WTC11 (cell line): Measurements from ENCODE around the gene PTPRS. TPM values are rescaled to one million over a fixed set of nuclear protein-coding genes. Genes with fewer than 3 reads are reported as not detected.

Experiments
- ATAC-seq: fragments of 200-7000 bp; cut with Tn5 transposase; 2 replicates; pipeline ENCODE4 v1.10.0; 2021; ENCODE audit warnings: mild to moderate bottlenecking, moderate library complexity
- CTCF ChIA-PET: fragments of 300-600 bp; sonication (Branson Sonifier 250); formaldehyde crosslinking; loops from one replicate; lab custom pipeline; 2021; ENCODE audit warnings: antibody characterized with exemption; lab: Charles Lee
- POLR2A ChIA-PET: fragments of 350-600 bp; sonication (Branson Sonifier 250); formaldehyde crosslinking; loops from one replicate; lab custom pipeline; 2021; ENCODE audit warnings: antibody characterized with exemption; lab: Charles Lee
- DNase-seq: peaks from one replicate; pipeline ENCODE4 v3.0.0; 2021; ENCODE audit warnings: low spot score
- H3K27ac Mint-ChIP-seq: 2 replicates; pipeline ENCODE4 v1.8.0; 2021; ENCODE audit warnings: mixed read lengths
- H3K27me3 Mint-ChIP-seq: 2 replicates; pipeline ENCODE4 v1.8.0; 2021; ENCODE audit warnings: low read depth, mild to moderate bottlenecking, moderate library complexity, mixed read lengths
- H3K36me3 Mint-ChIP-seq: 2 replicates; pipeline ENCODE4 v1.8.0; 2021; ENCODE audit warnings: mixed read lengths
- H3K4me1 Mint-ChIP-seq: 2 replicates; pipeline ENCODE4 v1.8.0; 2022; ENCODE audit warnings: mixed read lengths
- H3K4me3 Mint-ChIP-seq: 2 replicates; pipeline ENCODE4 v1.8.0; 2021; ENCODE audit warnings: mild to moderate bottlenecking, moderate library complexity, mixed read lengths
- H3K9me3 Mint-ChIP-seq: 2 replicates; pipeline ENCODE4 v1.8.0; 2021; ENCODE audit warnings: mixed read lengths
- E2F1 ChIP-seq: sonication (generic); formaldehyde crosslinking; IDR thresholded peaks from 2 replicates; pipeline ENCODE4 v1.8.0; 2022; ENCODE audit warnings: mild to moderate bottlenecking, missing genetic modification reagents
- ESRRA ChIP-seq: sonication (generic); formaldehyde crosslinking; IDR thresholded peaks from 2 replicates; pipeline ENCODE4 v1.8.1; 2022; ENCODE audit warnings: mild to moderate bottlenecking, missing genetic modification reagents, borderline replicate concordance
- GTF2I ChIP-seq: fragments of 250-450 bp; sonication (Bioruptor Pico); conservative IDR thresholded peaks from 2 replicates; pipeline ENCODE4 v1.4.0; 2021; ENCODE audit warnings: mild to moderate bottlenecking
- HMGA2 ChIP-seq: fragments of 250-450 bp; sonication (Bioruptor Pico); IDR thresholded peaks from 2 replicates; pipeline ENCODE4 v1.4.0; 2021; ENCODE audit warnings: mild to moderate bottlenecking, moderate library complexity
- JUN ChIP-seq: sonication (generic); formaldehyde crosslinking; IDR thresholded peaks from 2 replicates; pipeline ENCODE4 v1.8.0; 2023; ENCODE audit warnings: mild to moderate bottlenecking, missing genetic modification reagents
- KAT7 ChIP-seq: sonication (generic); formaldehyde crosslinking; IDR thresholded peaks from 2 replicates; pipeline ENCODE4 v1.8.1; 2023; ENCODE audit warnings: missing genetic modification reagents, mild to moderate bottlenecking, borderline replicate concordance
- NR1H2 ChIP-seq: sonication (generic); formaldehyde crosslinking; IDR thresholded peaks from 2 replicates; pipeline ENCODE4 v1.9.0; 2021; ENCODE audit warnings: mild to moderate bottlenecking, moderate library complexity, missing genetic modification reagents
- PRDM15 ChIP-seq: sonication (generic); formaldehyde crosslinking; IDR thresholded peaks from 2 replicates; pipeline ENCODE4 v1.8.0; 2022; ENCODE audit warnings: missing genetic modification reagents
- PREB ChIP-seq: sonication (generic); formaldehyde crosslinking; IDR thresholded peaks from 2 replicates; pipeline ENCODE4 v1.8.1; 2022; ENCODE audit warnings: mild to moderate bottlenecking, missing genetic modification reagents, moderate library complexity, borderline replicate concordance
- ZBTB43 ChIP-seq: sonication (generic); formaldehyde crosslinking; IDR thresholded peaks from 2 replicates; pipeline ENCODE4 v1.8.1; 2023; ENCODE audit warnings: mild to moderate bottlenecking, missing genetic modification reagents
- ZNF121 ChIP-seq: sonication (generic); formaldehyde crosslinking; IDR thresholded peaks from 2 replicates; pipeline ENCODE4 v1.8.0; 2023; ENCODE audit warnings: missing genetic modification reagents
- ZNF317 ChIP-seq: sonication (generic); formaldehyde crosslinking; IDR thresholded peaks from 2 replicates; pipeline ENCODE4 v1.8.1; 2023; ENCODE audit warnings: low read depth, mild to moderate bottlenecking, moderate library complexity, missing genetic modification reagents, borderline replicate concordance
- total RNA-seq: library from RNA; stranded (reverse); gene quantifications from 3 replicates; pipeline ENCODE4 v1.2.3, GENCODE V29; 2021

Gene PTPRS
- total RNA-seq, 1 experiment from 2014 or later = 201 TPM

GRCh38 chr19:5326545-5326944 lies 14.1 kb downstream of the PTPRS start (continued):
- TF ChIP-seq E2F1 (no peak), ZBTB43 (no peak), HMGA2 (CRISPR knock-in tag) (no peak)

GRCh38 chr19:5324947-5325346 lies 15.7 kb downstream of the PTPRS start:
- TF ChIP-seq GTF2I (CRISPR knock-in tag) (peak; percentile 67; the same call in 1 of the 2 replicates), NR1H2 (CRISPR knock-in tag) (no peak), PREB (CRISPR knock-in tag) (no peak), ZNF317 (CRISPR knock-in tag) (no peak), KAT7 (CRISPR knock-in tag) (no peak), ESRRA (CRISPR knock-in tag) (no peak), JUN (CRISPR knock-in tag) (no peak), ZNF121 (CRISPR knock-in tag) (no peak)
- TF ChIP-seq, all 79 proteins: peak for 1
- H3K27ac Mint-ChIP-seq = no peak overlapping the region
- ChIA-PET CTCF (no interaction called here), POLR2A (no interaction called here)
- no peak overlapping the region for H3K4me3 Mint-ChIP-seq
- H3K27me3 Mint-ChIP-seq = no peaks in the 10 kb centered on the region
- DNase-seq (no peak), ATAC-seq (no peak)
- H3K36me3 Mint-ChIP-seq = peaks cover 16% of the 10 kb centered on the region
- peaks cover 5% of the 10 kb centered on the region for H3K9me3 Mint-ChIP-seq
- peaks cover 19% of the 10 kb centered on the region for H3K4me1 Mint-ChIP-seq

GRCh38 chr19:5323475-5323811 lies 17.2 kb downstream of the PTPRS start:
- Mint-ChIP-seq H3K36me3 (peaks cover 16% of the 10 kb centered on the region), H3K4me1 (peaks cover 19% of the 10 kb centered on the region), H3K27me3 (no peaks in the 10 kb centered on the region), H3K4me3 (no peak overlapping the region), H3K9me3 (peaks cover 5% of the 10 kb centered on the region), H3K27ac (no peak overlapping the region)
- POLR2A ChIA-PET = interaction anchor here (0.7 to 0.9 kb wide), 3 partner anchors 15 to 119 kb away, joined by 4 to 7 read pairs (median 4); no protein-coding TSS in a partner anchor
- DNase-seq = no peak
- CTCF ChIA-PET = interaction anchor here (0.7 kb wide), 1 partner anchor 178 kb away, joined by 3 read pairs; no protein-coding TSS in a partner anchor
- ATAC-seq = no peak
- TF ChIP-seq PRDM15 = no peak
- 0 out of 2 replicates have a peak, but pooled peaks have one; percentile 21 for TF ChIP-seq GTF2I (CRISPR knock-in tag)
- TF ChIP-seq, all 79 proteins: peak for 1
